DOHH2 (cell line): Measurements from ENCODE around the gene LSP1.

Source experiments
- H3F3A ChIP-seq: fragments of 200-600 bp; sonication (generic), shearing (Covaris generic); 2 replicates; pipeline ENCODE4 v1.6.0; 2016; ENCODE audit warnings: antibody characterized with exemption, mild to moderate bottlenecking; ENCODE audit not compliant: control insufficient read depth, insufficient read depth
- H3K27ac ChIP-seq: fragments of 200-600 bp; sonication (generic); 2 replicates; pipeline ENCODE4 v1.5.1; 2014; ENCODE audit warnings: low read depth, mild to moderate bottlenecking, low read length, moderate library complexity
- H3K27me3 ChIP-seq: fragments of 200-600 bp; sonication (generic); 2 replicates; pipeline ENCODE4 v1.6.1; 2014; ENCODE audit warnings: mild to moderate bottlenecking, low read length, mixed read lengths; ENCODE audit not compliant: control insufficient read depth
- H3K36me3 ChIP-seq: fragments of 200-600 bp; sonication (generic); 2 replicates; pipeline ENCODE4 v1.6.1; 2014; ENCODE audit warnings: mild to moderate bottlenecking, low read length, moderate library complexity, mixed read lengths; ENCODE audit not compliant: control insufficient read depth
- H3K4me1 ChIP-seq: fragments of 200-600 bp; sonication (generic); 2 replicates; pipeline ENCODE4 v1.6.1; 2014; ENCODE audit warnings: mild to moderate bottlenecking, low read length, mixed read lengths; ENCODE audit not compliant: control insufficient read depth
- H3K4me2 ChIP-seq: fragments of 200-600 bp; sonication (generic); 2 replicates; pipeline ENCODE4 v1.6.0; 2014; ENCODE audit warnings: mild to moderate bottlenecking, low read length, moderate library complexity
- H3K4me3 ChIP-seq: fragments of 200-600 bp; sonication (generic); 2 replicates; pipeline ENCODE4 v1.5.1; 2014; ENCODE audit warnings: mild to moderate bottlenecking, low read length, mixed read lengths
- H3K79me2 ChIP-seq: fragments of 200-600 bp; sonication (generic); 2 replicates; pipeline ENCODE4 v1.6.1; 2014; ENCODE audit warnings: mild to moderate bottlenecking, low read length, mixed read lengths; ENCODE audit not compliant: control insufficient read depth
- H3K9me2 ChIP-seq: fragments of 200-600 bp; sonication (generic); replicated peaks from 2 replicates; pipeline ENCODE4 v1.6.1; 2014; ENCODE audit warnings: mild to moderate bottlenecking, low read length, mixed read lengths; ENCODE audit not compliant: control insufficient read depth
- H3K9me3 ChIP-seq: fragments of 200-600 bp; sonication (generic); 2 replicates; pipeline ENCODE4 v1.6.1; 2014; ENCODE audit warnings: antibody characterized with exemption, low read length, mixed read lengths; ENCODE audit not compliant: control insufficient read depth, insufficient read depth
- H4K20me1 ChIP-seq: fragments of 200-600 bp; sonication (generic); 2 replicates; pipeline ENCODE4 v1.6.0; 2014; ENCODE audit warnings: low read depth, mild to moderate bottlenecking, antibody characterized with exemption, low read length, moderate library complexity; ENCODE audit not compliant: control insufficient read depth, insufficient read depth
- CTCF ChIP-seq: fragments of 200-600 bp; sonication (generic); IDR thresholded peaks from one replicate; pipeline ENCODE4 v1.5.1; 2014; ENCODE audit warnings: antibody characterized with exemption, mild to moderate bottlenecking, low read depth, low read length; ENCODE audit not compliant: poor library complexity, severe bottlenecking
- EZH2phosphoT487 ChIP-seq: fragments of 200-600 bp; sonication (generic); IDR thresholded peaks from 2 replicates; pipeline ENCODE4 v1.6.1; 2017; ENCODE audit warnings: borderline replicate concordance, mild to moderate bottlenecking, antibody characterized with exemption, low read length, moderate library complexity, mixed read lengths

The LSP1 gene

GRCh38 chr11:1931341-1932104 lies 78.6 kb downstream of the LSP1 start:
- TF ChIP-seq EZH2phosphoT487 (no peak), CTCF (no peak)
- Histone ChIP-seq H3K9me3 (no peaks in the 10 kb centered on the region), H3K27ac (no peak overlapping the region), H3K36me3 (no peaks in the 10 kb centered on the region), H4K20me1 (no peaks in the 10 kb centered on the region), H3K4me3 (no peak overlapping the region), H3K9me2 (no peaks in the 10 kb centered on the region), H3F3A (no peaks in the 10 kb centered on the region), H3K4me2 (no peak overlapping the region), H3K27me3 (no peaks in the 10 kb centered on the region), H3K4me1 (no peaks in the 10 kb centered on the region), H3K79me2 (no peaks in the 10 kb centered on the region)

GRCh38 chr11:1932105-1932480 lies 79.2 kb downstream of the LSP1 start:
- H3F3A ChIP-seq, result no peaks in the 10 kb centered on the region
- H3K27me3 ChIP-seq, result no peaks in the 10 kb centered on the region
- H3K9me2 ChIP-seq, result no peaks in the 10 kb centered on the region
- no peak overlapping the region for H3K27ac ChIP-seq
- no peaks in the 10 kb centered on the region for H3K9me3 ChIP-seq
- no peaks in the 10 kb centered on the region for H3K79me2 ChIP-seq
- no peak overlapping the region for H3K4me2 ChIP-seq
- H4K20me1 ChIP-seq, result no peaks in the 10 kb centered on the region
- H3K4me3 ChIP-seq, result no peak overlapping the region
- H3K4me1 ChIP-seq, result no peaks in the 10 kb centered on the region
- TF ChIP-seq EZH2phosphoT487, result no peak
- no peak for TF ChIP-seq CTCF
- no peaks in the 10 kb centered on the region for H3K36me3 ChIP-seq

DNA sequence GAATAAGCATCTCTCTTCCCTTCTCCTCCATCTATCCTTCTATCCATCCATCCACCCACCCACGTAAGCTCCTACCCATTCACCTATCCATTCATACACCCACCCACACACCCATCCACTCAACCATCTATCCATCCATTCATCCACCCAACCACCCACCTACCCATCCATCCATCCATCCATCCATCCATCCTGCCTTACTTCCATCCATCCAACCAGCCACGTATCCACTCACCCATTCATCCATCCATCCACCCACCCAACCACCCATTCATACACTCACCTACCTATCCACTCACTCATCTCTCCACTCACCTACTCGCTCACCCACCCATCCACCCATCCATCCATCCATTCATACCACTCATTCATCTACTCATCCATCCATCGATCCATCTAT lies 79.8 kb downstream of the LSP1 start:
- no peaks in the 10 kb centered on the region for H3K27me3 ChIP-seq
- no peak overlapping the region for H3K27ac ChIP-seq
- H3K4me3 ChIP-seq, result no peak overlapping the region
- no peak overlapping the region for H3K4me2 ChIP-seq
- TF ChIP-seq CTCF (no peak), EZH2phosphoT487 (no peak)
- H3K9me3 ChIP-seq, result no peaks in the 10 kb centered on the region
- H4K20me1 ChIP-seq, result no peaks in the 10 kb centered on the region
- no peaks in the 10 kb centered on the region for H3K79me2 ChIP-seq
- H3K36me3 ChIP-seq, result no peaks in the 10 kb centered on the region
- H3K9me2 ChIP-seq, result no peaks in the 10 kb centered on the region
- H3F3A ChIP-seq, result no peaks in the 10 kb centered on the region
- H3K4me1 ChIP-seq, result no peaks in the 10 kb centered on the region
